Esophagus mucosa (tissue), 1 donor: ENCODE data around the gene GPR146. TPM values are rescaled to one million over a fixed set of nuclear protein-coding genes. Genes with fewer than 3 reads are reported as not detected.

Source experiments
- total RNA-seq: library from RNA; stranded (reverse); gene quantifications from one replicate; pipeline ENCODE4 v1.2.4, GENCODE V29; 2023
- donor health status: DM: yes; HTN: yes; CAD: no.

GPR146 gene
- total RNA-seq, 1 donor from 2014 or later: 2.3 TPM

Other genes starting within 250 kb of the GPR146 start
- gene SUN1, start 212.1 kb upstream of the GPR146 start, total RNA-seq: 63.0 TPM
- gene GET4, start 168.0 kb upstream of the GPR146 start, total RNA-seq: 21.6 TPM
- 5.7 TPM for gene ADAP1, start 89.9 kb upstream of the GPR146 start, total RNA-seq
- gene COX19, start 69.0 kb upstream of the GPR146 start, total RNA-seq: 5.5 TPM
- 0.36 TPM for gene CYP2W1, start 61.4 kb upstream of the GPR146 start, total RNA-seq
- 1.6 TPM for gene GPER1, start 43.6 kb downstream of the GPR146 start, total RNA-seq
- gene ZFAND2A, start 115.7 kb downstream of the GPR146 start, total RNA-seq: 13.5 TPM
- gene UNCX, start 188.3 kb downstream of the GPR146 start, total RNA-seq: not detected